HG02763 (cell line): ENCODE measurements around the gene NFYB.
"Not testable (repeated sequence)": the region's sequence is repeated elsewhere in the genome, so short reads cannot be mapped to it uniquely, and the experiment has no call there.

Experiments used
- ATAC-seq: cut with Tn5 transposase; IDR thresholded peaks from one replicate; pipeline ENCODE4 v1.9.1; 2021; ENCODE audit warnings: mild to moderate bottlenecking, moderate library complexity; ENCODE audit not compliant: unreplicated experiment

The NFYB gene

GRCh38 chr12:104137902-104138796, at the start of gene NFYB:
Gene NFYB (minus strand): TSS chr12:104138210. CDS start chr12:104135453, 2,757 bp downstream.
- ATAC-seq = peak; percentile 90

GRCh38 chr12:104187446-104188155, 49.6 kb upstream of the NFYB start:
- ATAC-seq = no peak

- no peak for ATAC-seq
These were observed 45.4 kb upstream of the NFYB start for GRCh38 chr12:104183443-104183842.

- no peak for ATAC-seq
These were observed 44.8 kb upstream of the NFYB start for GRCh38 chr12:104182621-104183378.

GRCh38 chr12:104182144-104182543, 44.1 kb upstream of the NFYB start:
- no peak for ATAC-seq

GRCh38 chr12:104181313-104181712, 43.3 kb upstream of the NFYB start:
- no peak for ATAC-seq

GRCh38 chr12:104180374-104180773, 42.4 kb upstream of the NFYB start:
- ATAC-seq = no peak

GRCh38 chr12:104177663-104178501, 39.9 kb upstream of the NFYB start:
- no peak for ATAC-seq

GRCh38 chr12:104177336-104177662, 39.3 kb upstream of the NFYB start:
- no peak for ATAC-seq

GRCh38 chr12:104175726-104176247, 37.8 kb upstream of the NFYB start:
- no peak for ATAC-seq

GRCh38 chr12:104173804-104174203, 35.8 kb upstream of the NFYB start:
- ATAC-seq = not testable (repeated sequence)

- no peak for ATAC-seq
These were observed 34.5 kb upstream of the NFYB start for GRCh38 chr12:104172570-104172947.

- ATAC-seq = no peak
These were observed 34.0 kb upstream of the NFYB start for GRCh38 chr12:104171785-104172569.

GRCh38 chr12:104168596-104168995, 30.6 kb upstream of the NFYB start:
- no peak for ATAC-seq

- no peak for ATAC-seq
These were observed 29.8 kb upstream of the NFYB start for GRCh38 chr12:104167519-104168458.

- ATAC-seq = no peak
These were observed 28.5 kb upstream of the NFYB start for GRCh38 chr12:104166465-104166864.

GRCh38 chr12:104165801-104166200, 27.8 kb upstream of the NFYB start:
- no peak for ATAC-seq

- no peak for ATAC-seq
These were observed 26.6 kb upstream of the NFYB start for GRCh38 chr12:104164634-104165033.
